GM12891 (cell line): Measurements from ENCODE around the gene CCDC28A.
A peak's percentile ranks its signal among the peaks of the same experiment; 100 is the strongest.

Experiments used
- POLR2A ChIP-seq: IDR thresholded peaks from 2 replicates; pipeline ENCODE4 v1.6.1; 2011; ENCODE audit warnings: low read depth, low read length, control low read depth
- POLR2AphosphoS5 ChIP-seq: IDR thresholded peaks from 2 replicates; pipeline ENCODE4 v1.6.1; 2011; ENCODE audit warnings: low read depth, low read length, control low read depth
- POU2F2 ChIP-seq: IDR thresholded peaks from 2 replicates; pipeline ENCODE4 v1.6.1; 2011; ENCODE audit warnings: low read depth, mild to moderate bottlenecking, control low read depth, low read length, moderate library complexity
- TAF1 ChIP-seq: IDR thresholded peaks from 2 replicates; pipeline ENCODE4 v1.6.1; 2011; ENCODE audit warnings: low read depth, low read length, control low read depth

DNA sequence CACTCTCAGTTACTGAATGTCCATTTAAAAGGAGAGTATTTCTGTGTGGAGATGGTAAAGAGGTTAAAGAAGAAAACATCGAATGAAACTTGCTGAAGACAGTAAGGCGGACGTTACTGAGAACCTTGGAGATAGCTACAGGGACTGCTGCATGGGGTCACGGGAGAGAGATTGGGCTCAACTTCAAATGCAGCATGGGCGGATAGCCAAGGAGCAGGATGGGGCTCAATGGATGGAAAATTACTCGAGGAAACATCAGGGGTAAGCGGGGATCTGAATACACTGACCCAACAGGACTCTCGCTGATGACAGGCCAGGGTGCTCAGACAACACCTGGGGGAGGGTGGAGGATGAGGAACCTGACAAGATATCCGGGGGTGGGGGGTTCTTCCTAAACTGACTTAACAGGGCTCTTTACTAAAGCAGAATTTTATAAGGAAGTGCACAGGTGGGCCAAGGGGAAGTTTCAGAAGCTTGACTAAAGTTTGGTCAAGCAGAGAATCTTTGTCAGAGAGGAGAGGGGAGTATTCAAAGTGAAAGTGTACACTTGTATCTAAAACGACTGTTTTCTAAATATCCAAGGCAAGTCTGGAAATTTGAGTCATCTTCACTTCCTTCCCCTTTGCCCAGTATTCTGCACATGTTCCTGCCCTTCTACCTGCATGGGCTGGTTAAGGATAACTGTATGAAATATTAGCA is 45.1 kb downstream of the CCDC28A start:
- no peak for TF ChIP-seq POLR2A
- no peak for TF ChIP-seq POLR2AphosphoS5
- TF ChIP-seq TAF1: no peak
- peak; percentile 65; the same call in 1 of the 2 replicates for TF ChIP-seq POU2F2
